ENCODE measurements around the gene SLC16A14.

The SLC16A14 gene

DNA sequence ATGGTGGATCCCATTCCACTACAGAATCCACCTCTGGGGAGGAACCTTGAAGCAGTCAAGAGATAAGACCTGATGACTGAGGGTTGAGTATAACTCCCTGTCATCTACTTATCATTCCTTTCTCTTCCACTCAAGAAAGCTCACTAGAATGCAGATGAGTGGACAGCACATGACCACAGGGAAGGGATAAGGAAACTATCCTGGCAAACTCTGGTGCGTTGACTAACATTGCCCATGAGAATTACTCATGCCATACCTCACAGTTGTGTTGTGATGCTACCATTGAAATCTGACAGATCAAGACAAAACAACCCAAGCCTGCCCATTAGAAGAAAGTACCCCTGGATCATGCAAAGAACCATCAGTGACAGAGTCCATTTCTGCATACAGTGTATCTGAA is 26.5 kb downstream of the SLC16A14 start:
- DNase-seq (ENCODE audit: low read depth in 2 of 2) = no peak

DNA sequence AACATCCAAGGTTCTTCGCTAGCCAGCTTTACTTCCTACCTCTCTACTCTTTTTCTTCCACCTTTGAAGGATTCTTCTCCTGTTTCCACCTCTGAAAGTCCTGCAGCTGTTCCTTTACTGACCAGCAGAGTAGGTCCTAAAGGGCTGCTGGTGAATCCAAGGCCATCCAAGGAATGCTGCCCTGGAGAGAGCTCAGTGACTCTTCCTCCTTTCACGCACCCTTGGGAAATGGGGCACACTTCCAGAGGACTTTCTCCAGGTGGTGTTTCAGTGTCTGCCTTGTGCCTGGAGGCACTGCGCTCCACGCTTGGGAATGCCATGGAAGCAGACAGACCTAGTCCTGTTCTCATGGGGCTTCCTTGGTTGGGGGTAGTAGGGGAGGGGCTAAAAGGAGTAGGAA is 45.4 kb downstream of the SLC16A14 start:
- DNase-seq (ENCODE audit: low read depth in 2 of 2) = no peak

DNA sequence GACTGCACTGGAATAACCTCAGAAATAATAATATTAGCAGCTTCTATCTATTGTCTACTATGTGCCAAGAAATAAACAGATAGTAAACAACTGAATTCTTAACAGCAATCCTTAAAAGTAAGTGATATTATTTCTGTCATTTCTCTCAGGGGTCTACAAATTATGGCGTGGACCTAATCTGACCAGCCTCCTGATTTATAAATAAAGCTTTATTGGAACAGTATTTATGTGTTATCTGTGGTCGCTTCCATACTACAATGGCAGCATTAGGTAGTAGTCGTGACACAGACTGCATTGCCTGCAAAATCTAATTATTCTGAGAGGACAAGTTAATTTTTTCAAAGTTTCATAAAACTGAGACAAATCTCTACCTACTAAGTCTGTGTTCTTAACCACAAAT is 49.0 kb downstream of the SLC16A14 start:
- DNase-seq (ENCODE audit: low read depth in 2 of 2) = no peak

DNA sequence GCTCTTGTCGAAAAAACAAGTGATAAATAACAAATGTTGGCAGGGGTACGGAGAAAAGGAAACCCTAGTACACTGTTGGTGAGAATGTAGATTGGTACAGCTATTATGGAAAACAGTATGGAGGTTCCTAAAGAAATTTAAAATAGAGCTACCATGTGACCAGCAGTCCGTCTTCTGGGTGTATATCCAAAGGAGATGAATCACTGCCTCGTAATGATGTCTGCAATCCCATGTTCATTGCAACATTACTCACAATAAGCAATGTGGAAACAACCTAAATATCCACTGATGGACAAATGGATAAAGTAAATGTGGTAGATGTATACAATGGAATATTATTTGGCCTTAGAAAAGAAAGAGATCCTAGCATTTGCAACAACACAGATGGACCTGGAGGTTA is 50.6 kb downstream of the SLC16A14 start:
- no peak for DNase-seq (ENCODE audit: low read depth in 2 of 2)

DNA sequence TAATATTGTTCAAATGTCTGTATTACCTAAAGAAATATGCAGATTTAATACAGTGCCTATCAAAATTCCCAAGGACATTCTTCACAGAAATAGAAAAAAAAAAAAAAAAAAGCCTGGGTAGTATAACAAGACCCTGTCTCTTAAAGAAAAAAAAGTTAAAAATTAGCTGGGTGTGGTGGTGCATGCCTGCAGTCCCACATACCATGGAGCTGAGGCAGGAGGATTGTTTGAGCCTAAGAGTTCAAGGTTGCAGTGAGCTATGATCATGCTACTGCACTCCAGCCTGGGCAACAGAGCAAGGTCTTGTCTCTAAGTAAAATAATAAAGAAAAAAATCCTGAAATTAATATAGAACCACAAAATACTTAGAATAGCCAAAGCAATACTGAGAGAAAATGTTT is 51.9 kb downstream of the SLC16A14 start:
- DNase-seq (ENCODE audit: low read depth in 2 of 2) = no peak

DNA sequence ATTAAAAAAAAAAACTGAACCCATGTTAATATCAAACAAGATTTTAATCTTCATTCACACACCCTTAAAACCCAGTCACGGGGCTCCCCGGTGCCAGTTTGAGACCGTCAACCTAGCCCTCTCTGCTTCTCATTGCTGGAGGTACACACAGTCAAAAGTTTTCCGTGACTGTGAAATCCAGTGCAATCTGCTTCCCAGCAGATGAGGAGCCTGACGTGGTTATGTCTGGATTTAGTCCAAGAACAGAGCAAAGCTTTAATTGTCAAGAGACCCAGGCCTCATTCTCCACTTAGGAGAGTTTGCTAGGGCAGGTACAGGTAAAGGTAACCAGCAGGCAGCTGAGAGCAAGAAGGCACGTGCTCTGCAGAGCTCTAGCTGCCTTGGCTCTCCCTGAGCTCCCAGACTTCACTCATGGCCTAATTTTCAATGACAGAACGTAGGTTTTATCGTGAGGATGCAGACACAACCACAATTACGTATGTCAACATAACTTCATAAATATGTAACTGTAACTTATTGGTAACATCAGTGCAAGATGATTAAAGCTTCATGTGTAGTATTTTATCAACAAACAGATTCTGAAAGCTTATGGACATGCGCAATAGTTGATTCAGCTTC is 56.3 kb downstream of the SLC16A14 start:
- DNase-seq (ENCODE audit: low read depth in 2 of 2) = no peak

DNA sequence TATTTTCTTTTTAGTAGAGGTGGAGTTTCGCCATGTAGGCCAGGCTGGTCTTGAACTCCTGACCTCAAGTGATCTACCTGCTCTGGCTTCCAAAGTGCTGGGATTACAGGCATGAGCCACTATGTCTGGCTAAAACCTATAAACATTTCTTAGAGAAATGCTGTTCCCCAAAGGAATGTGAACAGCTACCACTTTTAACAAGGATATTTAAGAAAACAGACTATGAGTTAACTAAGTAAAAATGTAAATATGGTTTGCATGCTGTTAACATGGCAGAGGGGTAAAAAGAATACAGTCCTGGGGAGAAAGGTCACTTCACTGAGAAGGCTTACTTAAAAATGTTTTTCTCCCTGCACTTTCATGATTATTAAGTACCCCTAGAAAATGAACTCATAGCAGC is 57.1 kb downstream of the SLC16A14 start:
- DNase-seq (ENCODE audit: low read depth in 2 of 2) = no peak

DNA sequence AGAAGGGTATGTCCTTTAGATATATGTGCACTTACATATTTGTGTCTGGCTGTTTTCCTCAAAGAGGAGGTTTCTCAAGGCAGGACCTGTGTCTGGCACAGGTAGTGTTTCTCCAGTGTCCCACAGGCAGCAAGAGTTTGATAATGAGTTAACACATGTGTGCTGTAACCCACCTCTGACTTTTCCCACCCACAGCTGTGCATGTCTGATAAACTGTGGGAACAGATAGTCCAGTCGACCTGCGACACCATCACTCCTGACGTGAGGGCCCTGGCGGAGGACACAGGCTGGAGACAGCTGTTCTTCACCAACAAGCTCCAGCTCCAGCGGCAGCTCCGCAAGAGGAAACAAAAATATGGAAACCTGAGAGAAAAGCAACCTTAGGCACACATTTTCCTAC is 58.2 kb downstream of the SLC16A14 start:
- DNase-seq (ENCODE audit: low read depth in 2 of 2) = no peak

DNA sequence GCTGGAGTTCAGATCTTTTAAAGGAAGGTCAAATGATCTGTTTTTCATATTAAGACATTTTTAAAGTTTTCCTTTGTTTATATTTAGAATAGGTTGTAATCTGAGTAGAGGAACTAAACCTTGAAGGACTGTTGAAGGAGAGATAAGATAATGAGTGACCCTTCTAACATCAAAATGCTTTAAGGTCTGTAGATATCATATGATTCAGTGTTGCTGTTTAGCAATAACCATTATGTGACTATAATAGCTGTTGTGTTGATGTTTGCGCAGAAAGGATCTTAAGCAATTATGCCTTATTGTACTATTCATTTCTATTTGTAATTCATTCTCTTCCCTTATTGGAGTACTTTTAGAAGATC is 60.0 kb downstream of the SLC16A14 start:
- no peak for DNase-seq (ENCODE audit: low read depth in 2 of 2)

DNA sequence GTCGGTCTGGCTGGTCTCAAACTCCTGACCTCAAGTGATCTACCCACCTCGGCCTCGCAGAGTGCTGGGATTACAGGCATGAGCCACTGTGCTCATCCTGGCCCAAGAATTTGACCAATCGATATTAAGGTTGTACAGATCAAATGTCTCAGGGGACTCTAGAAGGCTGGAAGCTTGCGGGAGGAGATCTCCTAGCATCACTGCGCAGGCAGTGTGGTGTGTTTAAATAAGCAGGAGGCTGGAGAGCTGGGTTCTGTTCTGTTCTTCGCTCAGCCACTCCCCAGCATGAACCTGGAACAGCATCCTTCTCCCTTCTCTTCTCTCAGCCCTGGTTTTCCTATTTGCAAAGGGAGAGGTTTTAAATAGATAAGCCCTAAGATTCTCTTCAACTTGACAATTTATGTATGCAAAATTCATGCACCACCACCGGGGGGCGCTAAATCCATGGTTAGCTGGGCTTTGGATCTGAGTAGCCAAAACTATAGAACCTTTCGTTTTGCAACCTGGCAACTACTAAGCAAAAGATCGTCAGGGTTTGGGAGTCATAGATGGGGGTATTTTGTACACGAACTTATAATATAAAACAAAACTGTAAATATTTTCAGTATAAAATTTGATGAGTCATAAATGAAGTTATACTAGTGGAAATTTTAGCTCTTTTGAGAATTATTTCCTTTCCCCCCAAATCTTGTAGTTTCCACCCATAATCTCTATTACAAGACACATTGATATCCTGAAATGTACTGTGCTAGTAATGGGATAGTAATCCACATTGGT is 60.6 kb downstream of the SLC16A14 start:
- DNase-seq (ENCODE audit: low read depth in 2 of 2) = peak; percentile 62 to 64

DNA sequence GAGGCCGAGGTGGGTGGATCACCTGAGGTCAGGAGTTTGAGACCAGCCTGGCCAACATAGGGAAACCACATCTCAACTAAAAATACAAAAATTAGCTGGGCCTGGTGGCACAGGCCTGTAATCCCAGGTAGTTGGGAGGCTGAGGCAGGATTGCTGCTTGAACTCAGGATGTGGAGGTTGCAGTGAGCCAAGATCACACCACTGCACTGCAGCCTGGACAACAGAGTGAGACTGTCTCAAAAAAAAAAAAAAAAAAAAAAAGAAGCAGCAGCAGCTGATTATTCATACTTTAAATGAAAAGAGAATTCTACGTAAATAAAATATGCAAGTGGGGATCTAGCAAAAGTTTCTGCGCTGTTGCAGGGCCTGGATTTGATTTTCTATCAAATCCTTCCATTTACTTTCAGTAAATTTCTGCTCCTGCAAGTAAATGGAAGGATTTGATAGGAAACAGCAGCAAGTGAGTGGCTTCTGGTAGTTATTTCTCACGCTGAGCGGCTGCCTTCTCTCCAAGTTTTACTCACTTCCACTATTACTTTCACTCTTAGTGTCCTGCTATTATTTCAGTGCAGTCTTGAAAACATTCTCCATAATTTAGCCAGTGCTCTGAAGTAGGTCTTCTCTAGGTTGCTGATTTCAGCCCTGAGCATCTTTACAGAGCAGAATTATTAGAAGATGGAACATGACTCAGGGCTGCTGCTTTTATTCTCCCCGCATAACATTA is 68.4 kb downstream of the SLC16A14 start:
- no peak for DNase-seq (ENCODE audit: low read depth in 2 of 2)

DNA sequence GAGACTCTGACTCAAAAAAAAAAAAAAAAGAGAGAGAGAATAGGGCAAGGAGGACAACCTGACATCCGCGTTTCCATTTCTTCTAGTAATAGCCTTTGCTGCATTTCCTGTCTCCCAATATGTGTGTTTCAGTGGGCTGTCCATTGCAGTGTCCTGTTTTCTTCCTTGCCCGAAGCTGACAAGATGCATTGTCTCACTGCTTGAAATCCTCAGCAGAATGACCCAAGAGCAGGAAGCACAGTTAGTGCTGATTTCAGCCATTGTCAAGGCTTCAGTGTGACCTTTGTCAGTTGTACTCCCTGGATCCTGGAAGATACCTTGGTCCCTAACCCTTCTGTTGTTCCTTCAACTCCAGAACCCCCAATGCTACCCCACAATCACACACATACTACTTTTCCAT is 71.2 kb downstream of the SLC16A14 start:
- no peak for DNase-seq (ENCODE audit: low read depth in 2 of 2)

DNA sequence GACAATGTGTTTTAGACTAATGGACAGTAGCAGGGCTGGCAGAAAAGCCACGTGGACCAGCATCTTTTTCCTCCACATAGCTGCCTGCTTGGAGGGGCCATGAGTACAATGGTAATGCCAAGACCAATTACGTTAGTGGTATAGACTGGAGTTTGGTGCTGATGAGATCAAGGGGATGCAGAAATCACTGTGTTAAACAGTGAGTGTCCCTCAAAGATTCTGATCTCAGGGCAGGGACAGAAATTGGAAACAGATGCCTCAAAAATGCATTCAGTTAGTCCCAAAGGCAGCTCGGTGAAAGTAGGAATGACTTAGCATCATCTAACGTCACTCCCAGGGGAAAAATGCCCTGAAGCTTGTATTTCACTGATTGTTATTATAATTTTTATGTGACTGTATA is 72.4 kb downstream of the SLC16A14 start:
- no peak for DNase-seq (ENCODE audit: low read depth in 2 of 2)

DNA sequence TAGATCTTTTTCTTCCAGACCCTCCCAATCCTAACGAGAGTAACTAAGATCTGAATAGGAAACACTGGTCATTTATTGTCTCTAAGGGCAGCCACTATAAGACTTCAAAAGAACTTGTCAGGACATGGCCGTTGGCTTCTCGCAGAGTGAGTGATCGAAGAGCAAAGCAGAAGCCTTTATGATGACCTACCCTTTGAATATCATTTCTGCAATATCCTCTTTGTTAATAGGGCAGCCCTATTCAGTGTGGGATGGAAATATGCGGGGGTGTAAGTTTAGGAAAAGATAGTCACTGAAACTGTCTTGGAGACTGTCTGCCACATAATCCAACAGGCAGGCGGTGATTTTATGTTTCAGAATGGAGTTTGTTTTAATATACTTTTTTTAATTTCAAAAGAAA is 75.5 kb downstream of the SLC16A14 start:
- DNase-seq (ENCODE audit: low read depth in 2 of 2) = no peak

Data from activated CD8-positive, alpha-beta memory T cell treated with anti-CD3 and anti-CD28 coated beads for 4 hours (primary cell).